IPS-18a (cell line): ENCODE measurements around the gene OR10X1.

Experiments
- H3K27ac ChIP-seq: one replicate; pipeline ENCODE4 v1.5.1; 2013; ENCODE audit warnings: low read length
- H3K27me3 ChIP-seq: one replicate; pipeline ENCODE4 v1.6.1; 2013; ENCODE audit warnings: mild to moderate bottlenecking, low read length; ENCODE audit not compliant: control insufficient read depth, insufficient read depth
- H3K36me3 ChIP-seq: one replicate; pipeline ENCODE4 v1.6.1; 2013; ENCODE audit warnings: low read depth, low read length; ENCODE audit not compliant: control insufficient read depth
- H3K4me1 ChIP-seq: one replicate; pipeline ENCODE4 v1.6.1; 2013; ENCODE audit warnings: low read depth, low read length; ENCODE audit not compliant: control insufficient read depth
- H3K4me3 ChIP-seq: one replicate; pipeline ENCODE4 v1.5.1; 2013; ENCODE audit warnings: low read length
- H3K9ac ChIP-seq: one replicate; pipeline ENCODE4 v1.6.1; 2013; ENCODE audit warnings: mild to moderate bottlenecking, low read length, moderate library complexity
- H3K9me3 ChIP-seq: one replicate; pipeline ENCODE4 v1.6.1; 2013; ENCODE audit warnings: low read depth, low read length; ENCODE audit not compliant: control insufficient read depth

OR10X1 gene

DNA sequence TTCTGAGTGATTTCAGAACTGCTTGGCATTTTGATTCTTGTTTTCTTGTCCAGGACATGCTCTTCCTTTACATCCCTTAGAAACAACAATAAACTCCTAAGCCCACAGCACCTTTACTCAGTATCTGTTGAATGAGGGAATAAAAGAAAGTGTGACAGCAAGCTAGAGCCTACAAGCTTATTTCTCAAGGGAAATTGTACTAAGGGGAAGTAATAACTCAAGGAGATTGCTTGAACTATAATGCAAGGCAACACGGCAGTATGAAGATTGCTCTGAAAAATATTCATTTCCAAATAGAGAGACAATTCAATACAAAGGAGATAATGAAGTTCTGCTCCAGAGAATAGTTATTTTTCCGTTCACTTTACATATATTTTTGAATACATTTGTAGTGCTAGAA lies 15.8 kb downstream of the OR10X1 start:
- no peak overlapping the region for H3K27ac ChIP-seq

DNA sequence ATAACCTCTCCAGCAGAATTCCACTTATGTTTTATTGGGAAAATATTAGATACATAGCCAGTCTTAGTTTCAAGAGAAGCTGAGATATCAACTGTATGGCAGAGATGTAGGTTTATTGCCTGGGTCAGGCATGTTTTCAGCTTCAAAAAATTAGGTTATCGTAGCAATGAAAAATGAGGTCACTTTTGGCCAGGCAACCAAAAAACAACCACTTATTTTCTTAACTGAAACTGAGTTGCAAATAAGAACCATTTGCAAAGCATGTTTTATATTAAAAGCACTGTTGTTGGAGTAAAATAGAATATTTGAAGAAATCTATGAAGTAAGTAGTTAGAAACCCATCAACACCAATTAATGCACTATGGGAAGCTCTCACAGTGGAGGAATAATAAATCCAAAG lies 20.0 kb downstream of the OR10X1 start:
- Histone ChIP-seq H3K9me3 (no peaks in the 10 kb centered on the region), H3K27me3 (no peaks in the 10 kb centered on the region), H3K36me3 (no peaks in the 10 kb centered on the region), H3K4me1 (no peaks in the 10 kb centered on the region), H3K4me3 (no peak overlapping the region), H3K27ac (no peak overlapping the region), H3K9ac (no peak overlapping the region)

More for the DNA sequence above, 15.8 kb downstream of the OR10X1 start:
- H3K27me3 ChIP-seq = no peaks in the 10 kb centered on the region
- H3K4me3 ChIP-seq = no peak overlapping the region
- no peak overlapping the region for H3K9ac ChIP-seq
- no peaks in the 10 kb centered on the region for H3K9me3 ChIP-seq
- no peaks in the 10 kb centered on the region for H3K4me1 ChIP-seq
- no peaks in the 10 kb centered on the region for H3K36me3 ChIP-seq

DNA sequence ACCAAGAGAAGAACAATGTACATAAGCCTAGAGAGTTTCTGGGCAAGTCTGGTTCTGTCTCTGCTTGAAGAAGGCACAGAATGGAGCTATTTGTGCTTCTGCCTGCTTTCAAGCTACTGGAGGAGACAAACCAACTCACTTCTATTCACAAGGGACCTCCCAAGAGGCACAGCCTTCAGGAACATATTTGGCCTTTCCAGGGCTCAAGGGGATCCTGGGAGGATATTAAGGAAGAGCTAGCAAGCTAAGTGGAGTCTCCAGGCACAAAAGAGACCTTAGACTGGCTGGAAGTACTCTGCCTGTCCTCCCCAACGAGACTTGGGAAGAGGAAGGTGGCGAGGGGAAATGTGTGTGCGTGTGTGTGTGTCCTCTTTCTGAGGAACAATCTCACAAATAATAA lies 25.3 kb downstream of the OR10X1 start, which contains the start of gene OR6Y1:
OR6Y1 (minus strand) TSS at position 54 of the 400 bp plus-strand sequence. CDS start 6,300 bp downstream, outside the sequence.
- Histone ChIP-seq H3K36me3 (no peaks in the 10 kb centered on the region), H3K27ac (no peak within 1 kb of the TSS), H3K4me1 (no peaks in the 10 kb centered on the region), H3K9me3 (no peaks in the 10 kb centered on the region), H3K27me3 (no peaks in the 10 kb centered on the region), H3K9ac (no peak within 1 kb of the TSS), H3K4me3 (no peak within 1 kb of the TSS)

DNA sequence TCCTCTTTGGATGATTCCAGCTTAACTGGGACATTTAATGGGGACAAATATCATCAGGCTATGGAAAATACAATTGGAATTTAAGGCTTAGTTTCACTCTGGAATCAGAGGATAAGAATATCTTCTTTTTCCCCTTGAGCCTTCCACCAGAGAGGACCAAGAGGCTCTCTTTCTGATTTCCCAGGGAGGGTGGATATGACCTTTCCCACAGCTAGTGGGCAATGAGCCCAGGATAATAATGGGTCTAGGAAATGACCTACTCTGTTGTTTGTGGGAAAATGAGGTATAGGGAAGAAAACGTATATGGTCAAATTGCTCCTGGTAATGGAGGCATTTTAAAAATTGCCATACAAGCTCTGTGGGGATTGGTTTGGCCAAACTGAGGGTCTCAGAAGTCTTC lies 27.4 kb downstream of the OR10X1 start:
- Histone ChIP-seq H3K4me3 (no peak overlapping the region), H3K9ac (no peak overlapping the region), H3K4me1 (no peaks in the 10 kb centered on the region), H3K27me3 (no peaks in the 10 kb centered on the region), H3K9me3 (no peaks in the 10 kb centered on the region), H3K36me3 (no peaks in the 10 kb centered on the region), H3K27ac (no peak overlapping the region)

DNA sequence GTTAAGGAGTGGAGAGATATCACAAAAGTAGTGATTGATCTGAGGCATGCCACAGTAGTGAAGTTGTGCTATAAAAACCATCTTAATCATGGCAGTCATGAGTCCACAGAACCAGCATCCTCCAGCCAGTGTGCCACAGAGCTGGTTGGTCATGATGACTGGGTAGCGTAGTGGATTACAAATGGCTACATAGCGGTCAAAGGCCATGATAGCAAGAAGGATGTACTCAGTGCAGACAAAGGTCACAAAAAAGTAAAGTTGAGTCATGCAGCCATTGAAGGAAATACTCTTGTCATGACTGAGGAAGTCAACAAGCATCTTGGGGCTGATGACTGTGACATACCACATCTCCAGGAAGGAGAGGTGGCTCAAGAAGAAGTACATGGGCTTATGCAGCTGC lies 32.2 kb downstream of the OR10X1 start:
- no peaks in the 10 kb centered on the region for H3K4me1 ChIP-seq
- no peak overlapping the region for H3K4me3 ChIP-seq
- no peaks in the 10 kb centered on the region for H3K27me3 ChIP-seq
- H3K27ac ChIP-seq = no peak overlapping the region
- H3K36me3 ChIP-seq = no peaks in the 10 kb centered on the region
- H3K9ac ChIP-seq = no peak overlapping the region
- no peaks in the 10 kb centered on the region for H3K9me3 ChIP-seq

DNA sequence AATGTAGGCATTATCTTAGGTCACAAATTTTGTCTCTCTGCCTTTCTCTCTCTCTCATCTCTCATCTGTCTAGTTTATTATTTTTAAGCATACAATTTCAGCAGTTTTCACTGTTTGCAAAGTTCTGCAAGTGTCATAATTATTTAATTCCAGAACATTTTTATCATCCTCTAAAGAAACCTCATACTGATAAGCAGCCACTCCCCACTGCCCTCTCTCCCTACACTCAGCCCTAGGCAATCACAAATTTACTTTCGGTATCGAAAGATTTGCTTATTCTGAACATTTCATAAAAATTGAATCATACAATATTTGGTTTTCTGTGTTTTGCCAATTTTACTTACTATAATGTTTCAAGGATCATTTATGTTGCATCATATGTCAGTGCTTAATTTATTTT lies 42.1 kb downstream of the OR10X1 start:
- H3K4me1 ChIP-seq = no peaks in the 10 kb centered on the region
- H3K27me3 ChIP-seq = no peaks in the 10 kb centered on the region
- no peak overlapping the region for H3K4me3 ChIP-seq
- no peaks in the 10 kb centered on the region for H3K9me3 ChIP-seq
- no peak overlapping the region for H3K27ac ChIP-seq
- no peak overlapping the region for H3K9ac ChIP-seq
- H3K36me3 ChIP-seq = no peaks in the 10 kb centered on the region

DNA sequence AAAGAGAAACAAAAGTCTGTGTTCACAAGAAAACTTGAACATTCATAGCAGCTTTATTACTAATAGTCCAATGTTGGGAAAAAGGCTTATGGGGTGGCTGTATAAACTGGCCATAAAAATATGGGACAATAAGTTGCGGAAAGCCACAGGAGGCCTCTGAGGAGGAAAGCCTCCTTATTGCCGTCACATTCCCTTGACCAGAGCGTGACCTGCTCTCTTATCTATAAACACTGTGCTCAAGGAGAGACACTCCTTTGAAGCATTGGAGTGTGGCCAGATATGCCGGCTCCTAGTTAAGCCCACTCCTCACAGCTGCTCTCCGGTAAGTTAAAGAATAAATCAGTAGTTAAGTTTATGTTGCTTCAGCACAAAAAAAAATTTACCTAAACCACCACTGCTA lies 45.2 kb downstream of the OR10X1 start:
- Histone ChIP-seq H3K4me3 (no peak overlapping the region), H3K27me3 (no peaks in the 10 kb centered on the region), H3K9me3 (no peaks in the 10 kb centered on the region), H3K4me1 (no peaks in the 10 kb centered on the region), H3K27ac (no peak overlapping the region), H3K9ac (no peak overlapping the region), H3K36me3 (no peaks in the 10 kb centered on the region)
